ENCODE results near the gene BST2. TPM values are rescaled to one million over a fixed set of nuclear protein-coding genes. Genes with fewer than 3 reads are reported as not detected.

Gene BST2
- total and polyA plus RNA-seq, 2 of the 4 experiments (the other 2 are of a cell fraction) = 0.18 to 0.92 TPM

DNA sequence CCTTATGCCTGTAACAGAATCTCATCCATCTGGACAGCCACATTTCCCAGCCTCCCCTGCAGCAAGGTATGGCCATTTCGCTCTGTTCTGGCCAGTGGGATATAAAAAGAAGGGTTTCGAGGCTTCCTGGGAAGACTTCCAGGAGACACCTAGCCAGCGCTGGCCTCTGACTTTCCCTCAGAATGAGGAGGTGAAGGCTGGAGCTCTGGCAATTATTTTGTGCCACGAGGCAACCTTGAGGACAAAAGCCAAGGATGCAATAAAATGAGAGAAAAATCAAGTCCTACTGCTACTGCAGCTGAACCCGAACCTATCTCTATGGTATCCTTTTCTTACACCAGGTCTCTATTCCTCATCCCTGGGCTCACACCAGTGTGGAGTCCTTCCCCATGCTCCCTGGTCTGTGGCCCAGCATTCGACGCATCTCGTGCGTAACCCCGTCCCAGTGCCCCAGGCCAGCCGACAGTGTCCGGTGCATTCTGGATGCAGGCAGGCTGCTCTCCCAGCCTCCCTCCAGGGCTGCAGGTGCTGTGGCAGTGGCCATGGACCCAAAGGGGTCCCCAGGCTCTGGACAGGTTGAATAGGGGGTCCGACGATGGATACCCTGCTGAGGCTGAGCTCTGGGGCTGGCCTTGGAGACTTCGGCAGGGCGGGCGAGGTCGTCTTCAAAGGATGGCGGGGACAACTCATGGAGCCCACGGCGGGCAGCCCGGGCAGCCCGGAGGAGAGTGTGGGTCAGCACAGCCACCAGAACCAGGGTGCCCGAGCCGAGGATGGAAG is 30.9 kb upstream of the BST2 start:
- POLR2A ChIA-PET (ENCODE audit: unreplicated experiment) = no interaction called here
- Histone ChIP-seq H2AK5ac (ENCODE audit: low read depth, low read length) (no peak overlapping the region), H3K23ac (ENCODE audit: low read depth, low read length) (no peak overlapping the region), H3K9ac (ENCODE audit: low read depth, low read length) (no peak overlapping the region), H3K14ac (replicated peaks; ENCODE audit: low read depth, low read length) (no peak overlapping the region), H2AK9ac (replicated peaks; ENCODE audit: low read depth, low read length, poor library complexity) (no peak overlapping the region), H3K9me3 (ENCODE audit: control insufficient read depth, insufficient read depth, low read length) (peaks cover 2% of the 10 kb centered on the region; the same call in 1 of the 2 replicates), H3K4me1 (ENCODE audit: control insufficient read depth, insufficient read depth, low read length) (no peaks in the 10 kb centered on the region), H3K4me3 (ENCODE audit: insufficient read depth, low read depth, low read length) (no peak overlapping the region), H3K27me3 (ENCODE audit: control insufficient read depth, insufficient read depth, low read length) (no peaks in the 10 kb centered on the region), H3K27ac (ENCODE audit: insufficient read depth, low read length) (no peak overlapping the region), H4K20me1 (ENCODE audit: insufficient read depth, low read length) (no peaks in the 10 kb centered on the region), H3K4me2 (ENCODE audit: low read depth, low read length) (no peak overlapping the region), H3K18ac (ENCODE audit: low read depth, low read length) (no peak overlapping the region), H2BK5ac (ENCODE audit: low read depth, low read length, poor library complexity, severe bottlenecking) (no peak overlapping the region), H4K5ac (ENCODE audit: low read depth, low read length) (no peak overlapping the region), H3K56ac (ENCODE audit: extremely low read depth, insufficient read depth, low read length) (no peak overlapping the region), H2BK15ac (ENCODE audit: low read depth, low read length) (no peak overlapping the region), H3K4ac (ENCODE audit: low read depth, low read length) (no peak overlapping the region), H2BK20ac (ENCODE audit: low read depth, low read length) (no peak overlapping the region), H4K91ac (ENCODE audit: insufficient read depth, low read depth, low read length) (no peak overlapping the region), H4K8ac (ENCODE audit: low read depth in 2 of 2, low read length in 2 of 2) (no peak overlapping the region), H3K79me1 (ENCODE audit: low read depth in 1 of 2, low read length in 2 of 2) (no peaks in the 10 kb centered on the region), H3K36me3 (ENCODE audit: control insufficient read depth, insufficient read depth, low read length) (no peaks in the 10 kb centered on the region), H3K9me1 (ENCODE audit: insufficient read depth, low read length) (no peaks in the 10 kb centered on the region), H2BK120ac (ENCODE audit: low read depth, low read length) (no peak overlapping the region), H2AFZ (replicated peaks; ENCODE audit: low read length, poor library complexity) (no peak overlapping the region)
- TF ChIP-seq, protein P1, sequence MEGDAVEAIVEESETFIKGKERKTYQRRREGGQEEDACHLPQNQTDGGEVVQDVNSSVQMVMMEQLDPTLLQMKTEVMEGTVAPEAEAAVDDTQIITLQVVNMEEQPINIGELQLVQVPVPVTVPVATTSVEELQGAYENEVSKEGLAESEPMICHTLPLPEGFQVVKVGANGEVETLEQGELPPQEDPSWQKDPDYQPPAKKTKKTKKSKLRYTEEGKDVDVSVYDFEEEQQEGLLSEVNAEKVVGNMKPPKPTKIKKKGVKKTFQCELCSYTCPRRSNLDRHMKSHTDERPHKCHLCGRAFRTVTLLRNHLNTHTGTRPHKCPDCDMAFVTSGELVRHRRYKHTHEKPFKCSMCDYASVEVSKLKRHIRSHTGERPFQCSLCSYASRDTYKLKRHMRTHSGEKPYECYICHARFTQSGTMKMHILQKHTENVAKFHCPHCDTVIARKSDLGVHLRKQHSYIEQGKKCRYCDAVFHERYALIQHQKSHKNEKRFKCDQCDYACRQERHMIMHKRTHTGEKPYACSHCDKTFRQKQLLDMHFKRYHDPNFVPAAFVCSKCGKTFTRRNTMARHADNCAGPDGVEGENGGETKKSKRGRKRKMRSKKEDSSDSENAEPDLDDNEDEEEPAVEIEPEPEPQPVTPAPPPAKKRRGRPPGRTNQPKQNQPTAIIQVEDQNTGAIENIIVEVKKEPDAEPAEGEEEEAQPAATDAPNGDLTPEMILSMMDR (conservative IDR thresholded peaks at IDR 0.05; ENCODE audit: low read depth, low read length) = no peak
- TF ChIP-seq, protein P2, sequence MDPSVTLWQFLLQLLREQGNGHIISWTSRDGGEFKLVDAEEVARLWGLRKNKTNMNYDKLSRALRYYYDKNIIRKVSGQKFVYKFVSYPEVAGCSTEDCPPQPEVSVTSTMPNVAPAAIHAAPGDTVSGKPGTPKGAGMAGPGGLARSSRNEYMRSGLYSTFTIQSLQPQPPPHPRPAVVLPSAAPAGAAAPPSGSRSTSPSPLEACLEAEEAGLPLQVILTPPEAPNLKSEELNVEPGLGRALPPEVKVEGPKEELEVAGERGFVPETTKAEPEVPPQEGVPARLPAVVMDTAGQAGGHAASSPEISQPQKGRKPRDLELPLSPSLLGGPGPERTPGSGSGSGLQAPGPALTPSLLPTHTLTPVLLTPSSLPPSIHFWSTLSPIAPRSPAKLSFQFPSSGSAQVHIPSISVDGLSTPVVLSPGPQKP (IDR thresholded peaks at IDR 0.05; ENCODE audit: borderline replicate concordance, low read depth, low read length) = no peak
- TF ChIP-seq RFX5 (IDR thresholded peaks at IDR 0.05; ENCODE audit: low read depth, low read length) (no peak), MAFK (IDR thresholded peaks at IDR 0.05; ENCODE audit: low read depth, low read length) (no peak), BHLHE40 (IDR thresholded peaks at IDR 0.05; ENCODE audit: low read depth, low read length) (no peak), NFE2L2 (IDR thresholded peaks at IDR 0.05; ENCODE audit: low read depth, low read length) (no peak), MAZ (IDR thresholded peaks at IDR 0.05; ENCODE audit: borderline replicate concordance, low read depth, low read length) (no peak), CEBPB (IDR thresholded peaks at IDR 0.05; ENCODE audit: low read depth, low read length) (no peak)
- TF ChIP-seq, protein P3, sequence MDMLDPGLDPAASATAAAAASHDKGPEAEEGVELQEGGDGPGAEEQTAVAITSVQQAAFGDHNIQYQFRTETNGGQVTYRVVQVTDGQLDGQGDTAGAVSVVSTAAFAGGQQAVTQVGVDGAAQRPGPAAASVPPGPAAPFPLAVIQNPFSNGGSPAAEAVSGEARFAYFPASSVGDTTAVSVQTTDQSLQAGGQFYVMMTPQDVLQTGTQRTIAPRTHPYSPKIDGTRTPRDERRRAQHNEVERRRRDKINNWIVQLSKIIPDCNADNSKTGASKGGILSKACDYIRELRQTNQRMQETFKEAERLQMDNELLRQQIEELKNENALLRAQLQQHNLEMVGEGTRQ (IDR thresholded peaks at IDR 0.05; ENCODE audit: low read depth, low read length) = no peak
- dilution Hi-C loops (cut with HindIII; ENCODE audit: low sequenced_read_pairs, unreplicated experiment) = no loop called here
- DNase-seq (no peak), ATAC-seq (ENCODE audit: low read depth) (no peak)
- in situ Hi-C loops (cut with MboI; ENCODE audit: low sequenced_read_pairs) = no loop called here
- 87% methylated on average over 15 of the region's 25 CpGs; no CpG with 5 or more reads in 1 of the 2 experiments for WGBS, 2 experiments (ENCODE audit: extremely low coverage in 2 of 2, insufficient read length in 1 of 2)
- intact Hi-C loops (cut with micrococcal nuclease) = no loop called here
- CTCF ChIA-PET = no interaction called here
- no TSS peak for BruUV-seq (replicated peaks)

Measured in IMR-90 (cell line).